ENCODE results near the gene PRPF8. TPM values are rescaled to one million over a fixed set of nuclear protein-coding genes. Genes with fewer than 3 reads are reported as not detected.

The PRPF8 gene
- polyA plus RNA-seq, 3 donors, result 53.3 to 128 (median 78.0) TPM

DNA sequence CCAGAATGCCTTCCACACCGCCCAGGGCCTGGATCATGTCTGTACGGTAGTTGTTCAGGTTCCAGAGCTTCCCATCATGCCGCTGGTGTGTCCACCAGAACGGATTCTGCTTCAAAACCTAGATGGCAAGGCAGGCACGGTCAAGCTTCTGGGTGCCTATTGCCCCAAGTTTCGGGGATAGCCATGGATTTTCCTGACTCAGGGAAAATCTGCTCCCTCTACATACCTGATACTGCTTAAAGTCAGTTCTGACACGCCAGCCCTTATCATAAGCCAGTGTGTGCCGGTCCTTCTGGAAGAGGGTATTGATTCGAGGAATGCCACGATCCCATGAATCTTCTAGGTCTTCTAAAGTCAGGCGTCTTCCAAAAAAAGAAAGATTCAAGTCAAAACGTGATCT lies 23.6 kb downstream of the PRPF8 start:
- Histone ChIP-seq H3K4me1 (ENCODE audit: control insufficient read depth in 1 of 2, insufficient read depth in 2 of 2, low read length in 2 of 2) (peaks cover 0 to 4% of the 10 kb centered on the region in 2 donors), H3K9ac (ENCODE audit: insufficient read depth, low read length, poor library complexity, severe bottlenecking) (no peak overlapping the region), H3K4me3 (replicated peaks in 1 of 3; ENCODE audit: low read depth in 2 of 3, low read length in 3 of 3) (no peak overlapping the region), H2AFZ (ENCODE audit: insufficient read depth, low read depth, low read length, poor library complexity, severe bottlenecking) (no peak overlapping the region), H3K27ac (ENCODE audit: low read depth in 1 of 2, low read length in 2 of 2) (no peak overlapping the region), H3K9me3 (replicated peaks in 1 of 2; ENCODE audit: control insufficient read depth in 1 of 2, insufficient read depth in 1 of 2, low read length in 2 of 2) (no peaks in the 10 kb centered on the region), H3K27me3 (ENCODE audit: control insufficient read depth in 2 of 2, insufficient read depth in 2 of 2, low read length in 2 of 2) (no peaks in the 10 kb centered on the region), H3K4me2 (replicated peaks; ENCODE audit: extremely low read depth, low read length, poor library complexity, severe bottlenecking) (no peak overlapping the region), H4K20me1 (ENCODE audit: insufficient read depth, low read length) (peaks cover 72% of the 10 kb centered on the region), H3K36me3 (replicated peaks in 1 of 2; ENCODE audit: control insufficient read depth in 1 of 2, insufficient read depth in 2 of 2, low read length in 2 of 2) (peaks cover 86 to 94% of the 10 kb centered on the region in 2 donors), H3K79me2 (ENCODE audit: insufficient read depth, low read length) (peaks cover 17% of the 10 kb centered on the region)
- Mint-ChIP-seq H3K36me3 (peaks cover 74 to 100% of the 10 kb centered on the region in 2 donors), H3K27me3 (ENCODE audit: low read depth in 3 of 3) (peaks cover 0 to 2% (median 0%) of the 10 kb centered on the region in 3 donors), H3K4me3 (no peak overlapping the region), H3K27ac (no peak overlapping the region), H3K9me3 (peaks cover 0 to 8% (median 3%) of the 10 kb centered on the region in 7 donors), H3K4me1 (peaks cover 6% of the 10 kb centered on the region)
- TF ChIP-seq, protein P1, sequence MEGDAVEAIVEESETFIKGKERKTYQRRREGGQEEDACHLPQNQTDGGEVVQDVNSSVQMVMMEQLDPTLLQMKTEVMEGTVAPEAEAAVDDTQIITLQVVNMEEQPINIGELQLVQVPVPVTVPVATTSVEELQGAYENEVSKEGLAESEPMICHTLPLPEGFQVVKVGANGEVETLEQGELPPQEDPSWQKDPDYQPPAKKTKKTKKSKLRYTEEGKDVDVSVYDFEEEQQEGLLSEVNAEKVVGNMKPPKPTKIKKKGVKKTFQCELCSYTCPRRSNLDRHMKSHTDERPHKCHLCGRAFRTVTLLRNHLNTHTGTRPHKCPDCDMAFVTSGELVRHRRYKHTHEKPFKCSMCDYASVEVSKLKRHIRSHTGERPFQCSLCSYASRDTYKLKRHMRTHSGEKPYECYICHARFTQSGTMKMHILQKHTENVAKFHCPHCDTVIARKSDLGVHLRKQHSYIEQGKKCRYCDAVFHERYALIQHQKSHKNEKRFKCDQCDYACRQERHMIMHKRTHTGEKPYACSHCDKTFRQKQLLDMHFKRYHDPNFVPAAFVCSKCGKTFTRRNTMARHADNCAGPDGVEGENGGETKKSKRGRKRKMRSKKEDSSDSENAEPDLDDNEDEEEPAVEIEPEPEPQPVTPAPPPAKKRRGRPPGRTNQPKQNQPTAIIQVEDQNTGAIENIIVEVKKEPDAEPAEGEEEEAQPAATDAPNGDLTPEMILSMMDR (IDR thresholded peaks at IDR 0.05), result no peak
- no peak for DNase-seq
- WGBS (ENCODE audit: insufficient coverage), result over 99% methylated on average over 12 of the region's 12 CpGs
- intact Hi-C loops (cut with micrococcal nuclease), result no loop called here

DNA sequence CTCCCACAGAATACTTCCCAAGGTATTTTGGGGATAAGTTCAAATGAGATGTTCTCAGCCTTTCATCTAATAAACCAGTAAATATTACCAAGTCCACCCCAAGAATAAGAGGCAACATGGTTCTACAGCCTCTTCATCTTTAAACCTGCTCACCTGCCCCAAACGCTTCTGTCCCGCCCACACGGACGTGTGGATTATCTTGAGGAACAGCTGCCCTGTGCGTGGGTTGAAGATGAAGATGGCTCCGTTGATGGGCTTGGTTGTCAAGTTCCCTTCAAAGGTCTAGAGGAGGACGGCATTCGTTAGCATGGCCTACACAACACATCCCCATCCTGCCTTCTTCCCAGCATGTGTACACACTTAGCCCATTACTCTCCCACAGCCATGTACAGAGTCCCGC lies 26.6 kb downstream of the PRPF8 start:
- no peak overlapping the region for H3K27ac ChIP-seq (ENCODE audit: low read depth in 1 of 2, low read length in 2 of 2)
- peaks cover 4% of the 10 kb centered on the region for H3K79me2 ChIP-seq (ENCODE audit: insufficient read depth, low read length)
- H3K36me3 ChIP-seq (replicated peaks in 1 of 2; ENCODE audit: control insufficient read depth in 1 of 2, insufficient read depth in 2 of 2, low read length in 2 of 2), result peaks cover 94 to 99% of the 10 kb centered on the region in 2 donors
- no peak for DNase-seq
- WGBS (ENCODE audit: insufficient coverage), result 91% methylated on average over 1 of the region's 9 CpGs
- H3K9ac ChIP-seq (ENCODE audit: insufficient read depth, low read length, poor library complexity, severe bottlenecking), result no peak overlapping the region
- Mint-ChIP-seq H3K27ac (no peak overlapping the region), H3K4me1 (no peaks in the 10 kb centered on the region), H3K4me3 (no peak overlapping the region), H3K36me3 (peaks cover 85 to 100% of the 10 kb centered on the region in 2 donors), H3K9me3 (no peaks in the 10 kb centered on the region), H3K27me3 (ENCODE audit: low read depth in 3 of 3) (peaks cover 0 to 2% (median 0%) of the 10 kb centered on the region in 3 donors)
- peaks cover 60% of the 10 kb centered on the region for H4K20me1 ChIP-seq (ENCODE audit: insufficient read depth, low read length)
- H3K9me3 ChIP-seq (replicated peaks in 1 of 2; ENCODE audit: control insufficient read depth in 1 of 2, insufficient read depth in 1 of 2, low read length in 2 of 2), result no peaks in the 10 kb centered on the region
- H3K4me2 ChIP-seq (replicated peaks; ENCODE audit: extremely low read depth, low read length, poor library complexity, severe bottlenecking), result no peak overlapping the region
- H3K4me3 ChIP-seq (replicated peaks in 1 of 3; ENCODE audit: low read depth in 2 of 3, low read length in 3 of 3), result no peak overlapping the region
- H3K4me1 ChIP-seq (ENCODE audit: control insufficient read depth in 1 of 2, insufficient read depth in 2 of 2, low read length in 2 of 2), result no peaks in the 10 kb centered on the region
- TF ChIP-seq, protein P1 (IDR thresholded peaks at IDR 0.05), result no peak
- no peak overlapping the region for H2AFZ ChIP-seq (ENCODE audit: insufficient read depth, low read depth, low read length, poor library complexity, severe bottlenecking)
- H3K27me3 ChIP-seq (ENCODE audit: control insufficient read depth in 2 of 2, insufficient read depth in 2 of 2, low read length in 2 of 2), result no peaks in the 10 kb centered on the region
- intact Hi-C loops (cut with micrococcal nuclease), result no loop called here

Data from CD14-positive monocyte (primary cell).